Uterus (tissue), 2 donors: Measurements from ENCODE around the gene C10orf90.

Experiments
- CTCF ChIP-seq, 4 experiments: fragments of 200-600 bp in 2 of 4; fragments of 450-650 bp in 2 of 4; sonication (generic) in 2 of 4; IDR thresholded peaks; one replicate each; pipeline ENCODE4 v1.5.1; 2016 to 2019; ENCODE audit warnings: antibody characterized with exemption in 4 of 4, mild to moderate bottlenecking in 2 of 4, moderate library complexity in 1 of 4
- POLR2A ChIP-seq, 2 donors: fragments of 450-650 bp; IDR thresholded peaks; one replicate each; pipeline ENCODE4 v1.6.1; 2016; ENCODE audit warnings: antibody characterized with exemption in 2 of 2, mild to moderate bottlenecking in 1 of 2, moderate library complexity in 1 of 2

GRCh38 chr10:126654579-126654978 lies 15.9 kb downstream of the C10orf90 start:
- TF ChIP-seq CTCF (IDR thresholded peaks at IDR 0.05) = no peak
- TF ChIP-seq POLR2A (IDR thresholded peaks at IDR 0.05) = no peak
